Measurements from ENCODE around the gene FLCN. TPM values are rescaled to one million over a fixed set of nuclear protein-coding genes. Genes with fewer than 3 reads are reported as not detected.

FLCN gene
- total and polyA plus RNA-seq, 2 of the 13 experiments (the other 11 are each of a cell fraction or from before 2014, with no cell fraction given): 16.6 to 24.9 TPM

- CTCF ChIA-PET (ENCODE audit: low intra/inter-chr PET ratio, low total read pairs): no interaction called here
- no peaks in the 10 kb centered on the region for H3K27me3 ChIP-seq (ENCODE audit: control insufficient read depth in 1 of 2, insufficient read depth in 2 of 2, low read length in 2 of 2)
- 97% methylated on average over 5 of the region's 12 CpGs for WGBS (ENCODE audit: low lambda C conversion rate)
Observed at GRCh38 chr17:17175917-17176316, 61.1 kb downstream of the FLCN start.

More at GRCh38 chr17:17175917-17176316, 61.1 kb downstream of the FLCN start:
- no peak for ATAC-seq
- no peak overlapping the region for H2AFZ ChIP-seq (ENCODE audit: low read length)
- no peak overlapping the region for H3K9ac ChIP-seq (ENCODE audit: insufficient read depth, low read depth, low read length)
- H3K4me1 ChIP-seq (ENCODE audit: insufficient read depth, low read length): no peaks in the 10 kb centered on the region
- no peaks in the 10 kb centered on the region for H3K79me2 ChIP-seq (ENCODE audit: insufficient read depth, low read length)
- no TSS peak for BruUV-seq (replicated peaks)
- no peaks in the 10 kb centered on the region for H4K20me1 ChIP-seq (ENCODE audit: insufficient read depth, low read length)
- POLR2A ChIA-PET: no interaction called here
- no peak overlapping the region for H3K4me3 ChIP-seq (replicated peaks in 1 of 3; ENCODE audit: insufficient read depth in 1 of 3, low read depth in 2 of 3, low read length in 3 of 3)
- no peak overlapping the region for H3K27ac ChIP-seq (ENCODE audit: extremely low read length, insufficient read depth, low read length)
- H3K9me3 ChIP-seq (ENCODE audit: low read length): no peaks in the 10 kb centered on the region
- DNase-seq (ENCODE audit: low spot score): no peak
- TF ChIP-seq, protein P1, sequence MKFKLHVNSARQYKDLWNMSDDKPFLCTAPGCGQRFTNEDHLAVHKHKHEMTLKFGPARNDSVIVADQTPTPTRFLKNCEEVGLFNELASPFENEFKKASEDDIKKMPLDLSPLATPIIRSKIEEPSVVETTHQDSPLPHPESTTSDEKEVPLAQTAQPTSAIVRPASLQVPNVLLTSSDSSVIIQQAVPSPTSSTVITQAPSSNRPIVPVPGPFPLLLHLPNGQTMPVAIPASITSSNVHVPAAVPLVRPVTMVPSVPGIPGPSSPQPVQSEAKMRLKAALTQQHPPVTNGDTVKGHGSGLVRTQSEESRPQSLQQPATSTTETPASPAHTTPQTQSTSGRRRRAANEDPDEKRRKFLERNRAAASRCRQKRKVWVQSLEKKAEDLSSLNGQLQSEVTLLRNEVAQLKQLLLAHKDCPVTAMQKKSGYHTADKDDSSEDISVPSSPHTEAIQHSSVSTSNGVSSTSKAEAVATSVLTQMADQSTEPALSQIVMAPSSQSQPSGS (CRISPR knock-in tag; IDR thresholded peaks at IDR 0.05): no peak
- TF ChIP-seq HNF4G (IDR thresholded peaks at IDR 0.05; ENCODE audit: borderline replicate concordance, low read depth, low read length) (no peak), HNF4G (CRISPR knock-in tag; IDR thresholded peaks at IDR 0.05; ENCODE audit: borderline replicate concordance, low read depth) (no peak), TEAD2 (CRISPR knock-in tag; IDR thresholded peaks at IDR 0.05) (no peak), PHF20 (CRISPR knock-in tag; IDR thresholded peaks at IDR 0.05) (no peak), ZKSCAN5 (CRISPR knock-in tag; IDR thresholded peaks at IDR 0.05) (no peak), ETS1 (CRISPR knock-in tag; IDR thresholded peaks at IDR 0.05) (no peak), MIER3 (CRISPR knock-in tag; IDR thresholded peaks at IDR 0.05; ENCODE audit: borderline replicate concordance) (no peak), HMG20B (CRISPR knock-in tag; conservative IDR thresholded peaks at IDR 0.05) (no peak), TCF7 (IDR thresholded peaks at IDR 0.05; ENCODE audit: low read depth) (no peak)
- in situ Hi-C loops (cut with HindIII; ENCODE audit: extremely low pct_ligation_motif_present, low pct_unique_long_range_greater_than_20kb) (no loop called here), intact Hi-C loops (cut with micrococcal nuclease; ENCODE audit: unreplicated experiment) (no loop called here)
- peaks cover 31 to 80% of the 10 kb centered on the region in 2 experiments; a peak in 4 of 5 replicates for H3K36me3 ChIP-seq (replicated peaks in 1 of 2; ENCODE audit: control insufficient read depth in 1 of 2, insufficient read depth in 2 of 2, low read length in 2 of 2)
- no peak for FAIRE-seq
- H3K4me2 ChIP-seq (ENCODE audit: low read depth, low read length): no peak overlapping the region
